ENCODE results near the gene TARS1.

- TF ChIP-seq CTCF (IDR thresholded peaks at IDR 0.05; ENCODE audit: insufficient read depth, low read depth, low read length) (no peak), EZH2 (IDR thresholded peaks at IDR 0.05; ENCODE audit: insufficient read depth, low read length) (no peak)
These were observed 66.7 kb downstream of the TARS1 start for GRCh38 chr5:33507426-33507825.
